Smooth muscle cell (in vitro differentiated cells): Measurements from ENCODE around the gene ILRUN. TPM values are rescaled to one million over a fixed set of nuclear protein-coding genes. Genes with fewer than 3 reads are reported as not detected.

Source experiments
- DNase-seq: peaks from one replicate; lab custom pipeline; 2025; ENCODE audit not compliant: unreplicated experiment; lab: John Stamatoyannopoulos, UW
- H2AFZ ChIP-seq: fragments of 200-600 bp; sonication (generic); 2 replicates; pipeline ENCODE4 v1.6.0; 2016; ENCODE audit warnings: antibody characterized with exemption, low read depth, mild to moderate bottlenecking
- H3F3A ChIP-seq: fragments of 200-600 bp; sonication (generic); 2 replicates; pipeline ENCODE4 v1.6.0; 2017; ENCODE audit warnings: antibody characterized with exemption, low read depth
- H3K27ac ChIP-seq: fragments of 200-600 bp; sonication (generic); 2 replicates; pipeline ENCODE4 v1.5.1; 2016; ENCODE audit warnings: low read depth, mild to moderate bottlenecking
- H3K27me3 ChIP-seq: fragments of 200-600 bp; sonication (generic); 2 replicates; pipeline ENCODE4 v1.6.1; 2016; ENCODE audit warnings: low read depth, mild to moderate bottlenecking
- H3K36me3 ChIP-seq: fragments of 200-600 bp; sonication (generic); 2 replicates; pipeline ENCODE4 v1.5.1; 2016; ENCODE audit warnings: low read depth
- H3K4me1 ChIP-seq: fragments of 200-600 bp; sonication (generic); 2 replicates; pipeline ENCODE4 v1.5.1; 2016; ENCODE audit warnings: low read depth
- H3K4me2 ChIP-seq: fragments of 200-600 bp; sonication (generic); 2 replicates; pipeline ENCODE4 v1.6.0; 2016; ENCODE audit warnings: mild to moderate bottlenecking
- H3K4me3 ChIP-seq: fragments of 200-600 bp; sonication (generic); 2 replicates; pipeline ENCODE4 v1.5.1; 2016; ENCODE audit warnings: mild to moderate bottlenecking
- H3K79me2 ChIP-seq: fragments of 200-600 bp; sonication (generic); 2 replicates; pipeline ENCODE4 v1.6.0; 2016; ENCODE audit warnings: low read depth, mild to moderate bottlenecking
- H3K9ac ChIP-seq: fragments of 200-600 bp; sonication (generic); 2 replicates; pipeline ENCODE4 v1.6.0; 2016; ENCODE audit warnings: low read depth
- H3K9me3 ChIP-seq: fragments of 200-600 bp; sonication (generic); replicated peaks from 2 replicates; pipeline ENCODE4 v1.5.1; 2016; ENCODE audit warnings: low read depth
- H4K20me1 ChIP-seq: fragments of 200-600 bp; sonication (generic); 2 replicates; pipeline ENCODE4 v1.6.0; 2016; ENCODE audit warnings: low read depth
- WGBS: methylation state at CpG from one replicate; pipeline ENCODE4 v1.1.7; 2016; ENCODE audit warnings: low lambda C conversion rate; 5-methylcytosine and 5-hydroxymethylcytosine counted together
- polyA plus RNA-seq: library from polyadenylated mRNA; unstranded; fragments of >200 nt; fragmentation: Nextera tagmentation; extraction: Ambion mirVana; gene quantifications from 2 replicates; pipeline ENCODE4 v1.2.1, GENCODE V29; 2016
- total RNA-seq: library from RNA; depleted of rRNA; stranded (reverse); fragments of >200 nt; gene quantifications from 2 replicates; pipeline ENCODE4 v1.2.3, GENCODE V29; 2014
- TF ChIP-seq, protein P1 (sequence below): fragments of 200-600 bp; sonication (generic); IDR thresholded peaks from 2 replicates; pipeline ENCODE4 v1.5.1; 2017; ENCODE audit warnings: borderline replicate concordance, mild to moderate bottlenecking, antibody characterized with exemption; ENCODE audit not compliant: insufficient read depth, poor library complexity, severe bottlenecking

ILRUN gene
- total and polyA plus RNA-seq, 2 experiments from 2014 or later: 7.5 to 23.9 TPM

- H3K4me1 ChIP-seq: peaks cover 16% of the 10 kb centered on the region
- H3F3A ChIP-seq: peaks cover 5% of the 10 kb centered on the region
- H3K36me3 ChIP-seq: no peaks in the 10 kb centered on the region
- H3K9me3 ChIP-seq: no peaks in the 10 kb centered on the region
- peak overlapping the region; percentile 59 for H3K27ac ChIP-seq
- WGBS: 82% methylated on average over 5 of the region's 5 CpGs
- no peaks in the 10 kb centered on the region for H3K27me3 ChIP-seq
- H4K20me1 ChIP-seq: peaks cover 37% of the 10 kb centered on the region
- no peak for DNase-seq
- H2AFZ ChIP-seq: peak overlapping the region; percentile 90
- TF ChIP-seq, protein P1, sequence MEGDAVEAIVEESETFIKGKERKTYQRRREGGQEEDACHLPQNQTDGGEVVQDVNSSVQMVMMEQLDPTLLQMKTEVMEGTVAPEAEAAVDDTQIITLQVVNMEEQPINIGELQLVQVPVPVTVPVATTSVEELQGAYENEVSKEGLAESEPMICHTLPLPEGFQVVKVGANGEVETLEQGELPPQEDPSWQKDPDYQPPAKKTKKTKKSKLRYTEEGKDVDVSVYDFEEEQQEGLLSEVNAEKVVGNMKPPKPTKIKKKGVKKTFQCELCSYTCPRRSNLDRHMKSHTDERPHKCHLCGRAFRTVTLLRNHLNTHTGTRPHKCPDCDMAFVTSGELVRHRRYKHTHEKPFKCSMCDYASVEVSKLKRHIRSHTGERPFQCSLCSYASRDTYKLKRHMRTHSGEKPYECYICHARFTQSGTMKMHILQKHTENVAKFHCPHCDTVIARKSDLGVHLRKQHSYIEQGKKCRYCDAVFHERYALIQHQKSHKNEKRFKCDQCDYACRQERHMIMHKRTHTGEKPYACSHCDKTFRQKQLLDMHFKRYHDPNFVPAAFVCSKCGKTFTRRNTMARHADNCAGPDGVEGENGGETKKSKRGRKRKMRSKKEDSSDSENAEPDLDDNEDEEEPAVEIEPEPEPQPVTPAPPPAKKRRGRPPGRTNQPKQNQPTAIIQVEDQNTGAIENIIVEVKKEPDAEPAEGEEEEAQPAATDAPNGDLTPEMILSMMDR: no peak
- H3K4me2 ChIP-seq: peak overlapping the region; percentile 100
- peak overlapping the region; percentile 94 for H3K4me3 ChIP-seq
- peaks cover 40% of the 10 kb centered on the region for H3K79me2 ChIP-seq
- no peak overlapping the region for H3K9ac ChIP-seq
Measured at GRCh38 chr6:34697544-34697836, 923 bp upstream of the ILRUN start.

DNA sequence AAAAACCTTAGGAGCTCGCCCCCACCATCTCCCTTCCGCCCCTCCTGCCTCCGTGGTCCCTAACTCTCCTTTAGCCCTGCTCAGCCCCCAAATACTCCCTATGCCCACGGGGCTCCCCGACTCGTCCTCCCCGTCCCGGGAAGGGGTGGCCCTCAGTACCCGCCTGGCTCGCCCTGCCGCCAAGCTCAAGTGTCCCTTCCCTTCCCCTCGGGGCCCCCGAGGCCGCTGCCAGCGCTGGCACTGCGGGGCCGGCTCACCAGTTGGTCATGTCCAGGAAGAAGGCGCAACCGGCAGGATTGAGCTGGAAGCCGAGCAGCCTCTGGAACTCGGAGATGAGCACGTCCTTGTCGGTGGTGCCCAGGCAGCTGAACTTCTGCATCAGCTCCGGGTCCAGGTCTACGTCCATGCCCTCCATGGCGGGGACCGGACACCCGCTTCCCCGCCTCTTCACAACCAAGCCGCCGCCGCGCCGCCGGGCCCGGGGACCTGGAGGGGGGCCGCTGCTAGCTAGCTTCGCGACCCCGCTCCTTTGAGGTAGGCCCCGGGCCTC is 303 bp downstream of the ILRUN start:
- TF ChIP-seq, protein P1: no peak
- Histone ChIP-seq H3K4me3 (peak overlapping the region; percentile 94), H3K79me2 (peaks cover 53% of the 10 kb centered on the region), H3K4me1 (peaks cover 16% of the 10 kb centered on the region), H3K9ac (peak overlapping the region; percentile 94), H3K4me2 (peak overlapping the region; percentile 100), H2AFZ (peak overlapping the region; percentile 94), H4K20me1 (peaks cover 49% of the 10 kb centered on the region), H3K36me3 (no peaks in the 10 kb centered on the region), H3F3A (peaks cover 5% of the 10 kb centered on the region), H3K27ac (peak overlapping the region; percentile 81), H3K9me3 (no peaks in the 10 kb centered on the region), H3K27me3 (no peaks in the 10 kb centered on the region)
- DNase-seq: no peak
- WGBS: under 1% methylated on average over 35 of the region's 41 CpGs

- no peaks in the 10 kb centered on the region for H3K9me3 ChIP-seq
- H3F3A ChIP-seq: peaks cover 5% of the 10 kb centered on the region
- peak overlapping the region; percentile 100 for H3K4me2 ChIP-seq
- peak overlapping the region; percentile 94 for H2AFZ ChIP-seq
- H3K27me3 ChIP-seq: no peaks in the 10 kb centered on the region
- H3K36me3 ChIP-seq: no peaks in the 10 kb centered on the region
- H3K79me2 ChIP-seq: peaks cover 58% of the 10 kb centered on the region
- H3K4me1 ChIP-seq: peaks cover 16% of the 10 kb centered on the region
- peaks cover 54% of the 10 kb centered on the region for H4K20me1 ChIP-seq
- peak overlapping the region; percentile 81 for H3K27ac ChIP-seq
- TF ChIP-seq, protein P1: no peak
- H3K4me3 ChIP-seq: peak overlapping the region; percentile 94
- WGBS: 37% methylated on average over 5 of the region's 5 CpGs
- H3K9ac ChIP-seq: peak overlapping the region; percentile 94
- DNase-seq: no peak
Measured at GRCh38 chr6:34695729-34696188, 808 bp downstream of the ILRUN start.

DNA sequence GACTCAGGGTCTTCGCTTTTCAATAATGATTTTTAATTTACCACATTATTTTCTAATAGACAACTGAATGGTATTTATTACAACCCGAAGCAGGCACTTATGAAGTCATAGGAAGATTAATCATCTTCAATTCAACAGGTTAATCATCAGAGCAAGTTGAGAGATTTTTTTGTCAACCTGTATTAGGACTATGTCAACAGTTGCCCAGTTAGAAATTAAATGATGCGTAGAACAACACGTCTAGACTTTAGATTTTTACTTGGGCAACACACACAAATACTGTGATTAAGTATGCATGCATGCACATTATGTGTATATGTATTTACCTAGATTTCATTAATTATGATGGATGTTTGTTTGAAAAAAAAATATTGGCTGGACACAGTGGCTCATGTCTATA is 4.3 kb downstream of the ILRUN start:
- WGBS: 100% methylated on average over 4 of the region's 4 CpGs
- DNase-seq: no peak
- H3K4me3 ChIP-seq: no peak overlapping the region
- no peak overlapping the region for H3K27ac ChIP-seq
- H2AFZ ChIP-seq: no peak overlapping the region
- TF ChIP-seq, protein P1: no peak
- no peak overlapping the region for H3K4me2 ChIP-seq
- peaks cover 93% of the 10 kb centered on the region for H3K79me2 ChIP-seq
- H3K9ac ChIP-seq: no peak overlapping the region
- H3K36me3 ChIP-seq: no peaks in the 10 kb centered on the region
- H3K9me3 ChIP-seq: no peaks in the 10 kb centered on the region
- H3F3A ChIP-seq: no peaks in the 10 kb centered on the region
- H3K27me3 ChIP-seq: no peaks in the 10 kb centered on the region
- H3K4me1 ChIP-seq: peaks cover 16% of the 10 kb centered on the region
- peaks cover 85% of the 10 kb centered on the region for H4K20me1 ChIP-seq
